HG03575 (cell line): ENCODE data around the gene KMT2A.
"Not testable (repeated sequence)": the region's sequence is repeated elsewhere in the genome, so short reads cannot be mapped to it uniquely, and the experiment has no call there.

Experiments
- ATAC-seq: cut with Tn5 transposase; IDR thresholded peaks from one replicate; pipeline ENCODE4 v1.9.1; 2021; ENCODE audit not compliant: unreplicated experiment, insufficient number of reproducible peaks, low FRiP score; ENCODE audit errors: extremely low read depth

KMT2A gene

GRCh38 chr11:118435893-118436624 lies at the start of gene KMT2A:
Gene KMT2A, plus strand, starts transcription at chr11:118436492. Its CDS starts 21 bp downstream, at chr11:118436513.
- no peak for ATAC-seq

GRCh38 chr11:118396097-118396501 lies 40.2 kb upstream of the KMT2A start:
- ATAC-seq = no peak

GRCh38 chr11:118397448-118397847 lies 38.8 kb upstream of the KMT2A start:
- ATAC-seq = no peak

GRCh38 chr11:118398791-118399559 lies 37.3 kb upstream of the KMT2A start:
- ATAC-seq = no peak

- no peak for ATAC-seq
Measured at GRCh38 chr11:118401151-118401879, 35.0 kb upstream of the KMT2A start, which contains the start of gene ATP5MG. Gene ATP5MG, plus strand, starts transcription at chr11:118401606. Its CDS starts 60 bp downstream, at chr11:118401666.

GRCh38 chr11:118401880-118402590 lies 34.3 kb upstream of the KMT2A start:
- no peak for ATAC-seq

- ATAC-seq = not testable (repeated sequence)
Measured at GRCh38 chr11:118402594-118402993, 33.7 kb upstream of the KMT2A start.

GRCh38 chr11:118406599-118407166 lies 29.6 kb upstream of the KMT2A start:
- ATAC-seq = no peak

- ATAC-seq = no peak
Measured at GRCh38 chr11:118410055-118410745, 26.1 kb upstream of the KMT2A start.

- ATAC-seq = no peak
Measured at GRCh38 chr11:118411530-118411929, 24.8 kb upstream of the KMT2A start.

- ATAC-seq = no peak
Measured at GRCh38 chr11:118412921-118413320, 23.4 kb upstream of the KMT2A start.

- ATAC-seq = no peak
Measured at GRCh38 chr11:118415062-118415738, 21.1 kb upstream of the KMT2A start.

GRCh38 chr11:118415739-118416068 lies 20.6 kb upstream of the KMT2A start:
- ATAC-seq = no peak

- not testable (repeated sequence) for ATAC-seq
Measured at GRCh38 chr11:118416900-118417299, 19.4 kb upstream of the KMT2A start.

GRCh38 chr11:118417801-118418200 lies 18.5 kb upstream of the KMT2A start:
- no peak for ATAC-seq

- ATAC-seq = no peak
Measured at GRCh38 chr11:118418766-118419165, 17.5 kb upstream of the KMT2A start.

GRCh38 chr11:118427707-118428106 lies 8.6 kb upstream of the KMT2A start:
- ATAC-seq = no peak

- no peak for ATAC-seq
Measured at GRCh38 chr11:118430956-118431355, 5.3 kb upstream of the KMT2A start.
